GM20000 (cell line): ENCODE results near the gene CALR3.
"Not testable (repeated sequence)": the region's sequence is repeated elsewhere in the genome, so short reads cannot be mapped to it uniquely, and the experiment has no call there.

ENCODE experiments used
- DNase-seq: peaks from one replicate; pipeline ENCODE4 v3.0.0; 2012; ENCODE audit warnings: low spot score
- TF ChIP-seq, protein P1 (sequence below): IDR thresholded peaks from 2 replicates; pipeline ENCODE4 v1.5.1; 2012; ENCODE audit warnings: mild to moderate bottlenecking, control low read depth; ENCODE audit errors: extremely low read depth, missing control alignments

The CALR3 gene

DNA sequence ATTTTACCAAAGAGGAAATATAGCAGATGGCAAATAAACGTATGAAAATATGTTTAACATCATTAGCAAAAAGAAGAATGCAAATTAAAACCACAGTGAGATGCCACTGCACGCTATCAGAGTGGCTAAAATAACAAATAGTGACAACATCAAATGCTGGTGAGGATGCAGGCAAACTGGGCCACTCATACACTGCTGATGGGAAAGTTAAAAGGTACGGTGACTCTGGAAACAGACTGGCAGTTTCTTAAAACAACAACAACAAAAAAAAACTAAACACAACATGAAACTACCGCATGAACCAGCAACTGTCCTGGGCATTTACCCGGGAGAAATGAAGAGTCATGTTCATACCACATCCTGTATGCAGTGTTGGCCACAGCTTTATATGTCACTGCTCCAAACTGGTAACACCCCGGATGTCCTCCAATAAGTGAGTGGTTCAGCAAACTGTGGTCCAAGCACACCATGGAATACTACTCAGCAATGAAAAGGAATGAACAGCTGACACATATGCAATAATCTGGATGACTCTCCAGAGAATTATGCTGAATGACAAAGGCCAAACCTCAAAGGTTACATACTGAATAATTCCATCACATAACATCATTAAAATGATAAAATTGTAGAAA is 46.5 kb downstream of the CALR3 start:
- DNase-seq = peak; percentile 56
- TF ChIP-seq, protein P1, sequence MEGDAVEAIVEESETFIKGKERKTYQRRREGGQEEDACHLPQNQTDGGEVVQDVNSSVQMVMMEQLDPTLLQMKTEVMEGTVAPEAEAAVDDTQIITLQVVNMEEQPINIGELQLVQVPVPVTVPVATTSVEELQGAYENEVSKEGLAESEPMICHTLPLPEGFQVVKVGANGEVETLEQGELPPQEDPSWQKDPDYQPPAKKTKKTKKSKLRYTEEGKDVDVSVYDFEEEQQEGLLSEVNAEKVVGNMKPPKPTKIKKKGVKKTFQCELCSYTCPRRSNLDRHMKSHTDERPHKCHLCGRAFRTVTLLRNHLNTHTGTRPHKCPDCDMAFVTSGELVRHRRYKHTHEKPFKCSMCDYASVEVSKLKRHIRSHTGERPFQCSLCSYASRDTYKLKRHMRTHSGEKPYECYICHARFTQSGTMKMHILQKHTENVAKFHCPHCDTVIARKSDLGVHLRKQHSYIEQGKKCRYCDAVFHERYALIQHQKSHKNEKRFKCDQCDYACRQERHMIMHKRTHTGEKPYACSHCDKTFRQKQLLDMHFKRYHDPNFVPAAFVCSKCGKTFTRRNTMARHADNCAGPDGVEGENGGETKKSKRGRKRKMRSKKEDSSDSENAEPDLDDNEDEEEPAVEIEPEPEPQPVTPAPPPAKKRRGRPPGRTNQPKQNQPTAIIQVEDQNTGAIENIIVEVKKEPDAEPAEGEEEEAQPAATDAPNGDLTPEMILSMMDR = no peak

DNA sequence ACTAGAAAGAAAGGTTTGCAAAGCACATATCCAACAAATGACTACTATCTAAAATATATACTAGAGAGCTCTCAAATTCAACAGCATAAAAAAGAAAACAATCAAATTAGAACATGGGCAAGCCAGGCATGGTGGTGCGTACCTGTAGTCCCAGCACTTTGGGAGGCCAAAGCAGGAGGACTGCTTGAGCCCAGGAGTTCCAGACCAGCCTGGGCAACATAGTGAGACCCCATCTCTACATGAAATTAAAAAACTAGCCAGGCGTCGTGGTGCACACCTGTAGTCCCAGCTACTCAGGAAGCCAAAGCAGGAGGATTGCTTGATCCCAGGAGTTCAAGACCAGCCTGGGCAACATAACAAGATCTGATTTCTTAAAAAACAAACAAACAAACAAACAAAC is 47.1 kb downstream of the CALR3 start:
- DNase-seq = not testable (repeated sequence)

DNA sequence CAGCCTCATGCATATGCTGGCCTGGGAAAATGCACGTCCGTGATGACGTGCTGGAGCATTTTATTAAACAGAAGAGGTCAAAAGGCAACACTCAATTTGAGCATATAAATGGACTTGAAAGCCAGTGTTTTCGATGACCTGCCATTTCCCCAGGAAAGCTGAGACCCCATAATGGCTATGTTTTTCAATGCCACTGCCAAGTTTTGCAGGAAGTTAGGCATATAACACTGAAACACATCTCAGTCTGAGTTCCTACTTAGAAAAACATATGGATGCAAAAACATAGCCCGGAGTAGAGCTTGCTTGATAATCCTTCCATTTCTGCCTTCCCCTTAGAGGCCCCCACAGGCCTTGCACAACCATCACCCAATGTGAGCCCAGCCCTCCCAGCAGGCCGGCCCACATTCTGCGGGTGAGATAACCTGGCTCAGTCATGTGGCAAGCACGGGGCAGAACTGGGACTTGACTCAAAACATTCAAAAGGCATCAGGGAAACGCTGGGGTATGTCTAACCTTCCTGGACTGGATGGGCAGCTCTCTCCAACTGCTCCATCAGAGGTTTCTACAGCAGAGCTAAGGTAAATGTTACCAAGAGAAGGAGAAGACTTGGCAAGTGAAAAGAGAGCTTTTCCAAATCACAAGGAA is 49.1 kb downstream of the CALR3 start:
- DNase-seq = peak; percentile 57

DNA sequence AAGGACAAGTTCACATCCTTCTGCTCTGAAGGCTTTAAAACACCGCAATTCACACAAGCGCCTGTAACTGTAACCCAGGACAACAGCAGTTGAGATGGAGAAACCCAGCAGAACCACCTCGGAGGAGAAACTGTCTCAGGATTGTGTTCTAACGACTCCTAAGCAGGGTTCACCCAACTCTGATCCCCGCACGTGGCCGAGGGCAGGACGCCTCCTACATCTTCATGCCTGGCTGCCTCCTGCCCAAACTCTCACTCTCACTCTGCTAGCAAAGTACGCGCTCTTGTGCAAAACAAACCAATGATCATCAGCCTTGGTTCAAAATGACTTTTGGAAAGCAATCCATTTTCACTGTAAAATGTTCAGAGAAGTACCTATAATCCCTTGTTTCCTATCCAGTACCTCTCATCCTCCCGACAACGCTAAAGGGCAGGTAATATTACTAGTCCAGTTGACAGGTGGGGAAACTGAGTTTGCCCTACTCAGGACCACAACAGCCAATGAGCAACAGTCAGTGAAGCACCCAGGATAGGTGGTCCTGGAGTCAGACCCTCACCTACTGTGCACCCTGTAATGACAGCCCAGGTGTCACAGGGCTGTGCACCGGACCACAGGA is 49.8 kb downstream of the CALR3 start:
- peak; percentile 56 for DNase-seq
- TF ChIP-seq, protein P1 = no peak

More for the DNA sequence above, 49.1 kb downstream of the CALR3 start:
- TF ChIP-seq, protein P1 = no peak

DNA sequence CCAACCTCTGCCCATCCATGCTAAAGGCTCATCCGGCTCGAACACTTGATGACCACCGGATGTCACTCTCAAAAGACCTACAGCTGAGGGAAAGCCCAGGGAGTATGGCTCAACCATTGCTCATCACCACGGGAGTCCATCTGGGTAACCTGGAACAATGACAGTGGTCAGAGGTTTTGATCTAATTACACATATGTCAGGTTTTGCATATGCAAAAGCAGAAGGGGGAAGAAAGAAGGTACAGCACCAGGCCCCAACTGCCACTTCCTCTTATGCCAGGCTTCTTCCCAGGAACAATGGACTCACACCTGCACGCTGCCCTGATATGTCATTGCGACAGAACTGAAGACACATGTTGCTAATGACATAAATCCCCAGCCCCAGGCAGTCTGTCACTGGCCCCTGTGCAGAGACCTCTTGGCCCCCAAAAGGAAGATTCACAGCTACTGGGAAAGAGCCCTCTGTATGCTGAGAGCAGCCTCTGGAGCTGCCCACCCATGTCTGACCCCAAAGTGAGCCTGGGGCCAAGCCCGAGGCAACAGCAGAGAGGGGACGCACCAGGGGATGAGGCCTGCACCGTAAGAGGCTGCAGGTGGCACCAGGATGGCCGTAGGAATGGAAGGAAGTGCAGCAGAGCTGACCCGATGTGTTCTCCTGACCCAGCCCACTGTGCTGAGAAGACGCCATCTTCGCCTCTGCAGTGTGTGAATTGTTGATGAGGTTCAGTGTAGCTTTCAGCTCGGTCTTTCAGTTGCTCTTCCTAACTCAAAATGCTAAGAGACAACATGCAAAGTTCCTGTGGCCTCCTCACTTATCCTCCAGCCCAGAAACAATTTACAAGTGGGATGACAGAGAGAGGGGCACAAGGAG is 50.5 kb downstream of the CALR3 start:
- DNase-seq = peak; percentile 58
- TF ChIP-seq, protein P1 = no peak

DNA sequence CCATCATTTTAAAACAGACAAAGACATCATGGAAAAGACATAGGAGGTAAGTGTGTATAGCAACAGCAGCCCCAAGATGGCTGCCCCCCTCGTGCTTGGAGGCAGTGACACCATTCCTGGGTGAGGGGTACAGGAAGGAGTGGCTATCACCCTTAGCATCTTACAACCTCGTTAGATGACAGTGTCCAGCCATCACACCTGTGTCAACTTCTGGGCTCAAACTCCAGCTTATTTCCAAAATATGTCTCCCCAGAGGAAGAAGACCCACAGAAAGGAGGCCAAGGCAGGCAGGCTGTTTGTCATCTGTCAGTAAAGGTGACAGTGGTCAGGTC is 51.7 kb downstream of the CALR3 start:
- TF ChIP-seq, protein P1 = no peak
- no peak for DNase-seq

DNA sequence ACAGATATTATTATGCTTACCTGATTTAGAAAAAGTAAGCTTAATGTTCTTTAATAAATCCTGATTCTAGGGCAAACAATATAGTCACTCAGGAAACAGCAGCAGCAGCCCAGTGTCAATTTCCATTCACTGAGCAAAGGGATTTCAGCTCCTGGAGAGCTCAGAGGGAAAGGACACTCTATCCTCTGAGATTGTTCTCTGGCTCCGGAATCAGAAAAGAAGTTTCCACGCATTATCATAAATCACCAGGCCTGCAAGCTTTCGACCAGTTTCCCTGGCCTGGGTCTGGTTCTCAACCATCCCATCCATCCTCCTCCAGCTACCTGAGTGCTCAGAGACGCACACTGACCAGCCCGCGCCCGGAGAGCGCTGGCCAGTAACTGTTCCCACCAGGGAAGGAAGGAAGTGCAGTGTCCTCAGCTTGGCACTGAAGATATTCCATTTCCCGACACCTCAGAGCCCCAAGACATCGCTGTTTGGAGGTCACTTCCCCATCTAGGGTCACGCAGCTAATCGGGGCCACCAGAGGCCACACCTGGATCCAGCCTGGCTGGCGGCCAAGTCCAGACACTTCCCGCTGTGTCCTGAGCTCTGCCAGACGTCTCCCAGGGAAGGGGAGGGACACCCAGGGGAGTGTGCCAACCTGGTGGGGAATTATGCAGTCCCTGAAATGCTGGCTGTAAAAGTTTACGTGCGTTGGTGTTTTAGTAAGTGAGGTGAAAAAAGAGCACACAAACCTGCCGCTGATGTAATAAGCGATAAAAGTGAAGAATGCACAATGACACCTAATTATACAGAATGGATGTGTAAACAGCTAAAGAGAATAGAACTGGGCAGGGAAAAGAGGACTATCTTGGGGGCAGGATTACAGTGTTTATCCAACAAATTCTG is 53.3 kb downstream of the CALR3 start:
- DNase-seq = no peak
- TF ChIP-seq, protein P1 = no peak
